Brain microvascular endothelial cell (primary cell): ENCODE measurements around the gene STARD10.

ENCODE experiments used
- DNase-seq: peaks from one replicate; pipeline ENCODE4 v3.0.0-alpha.2; 2020
- H3K27ac ChIP-seq: fragments of 250-450 bp; sonication (Bioruptor Pico); 2 replicates; pipeline ENCODE4 v1.5.1; 2020; ENCODE audit warnings: mild to moderate bottlenecking, moderate library complexity
- H3K27me3 ChIP-seq: fragments of 250-450 bp; sonication (Bioruptor Pico); replicated peaks from 2 replicates; pipeline ENCODE4 v1.5.1; 2020; ENCODE audit warnings: mild to moderate bottlenecking
- H3K36me3 ChIP-seq: fragments of 250-450 bp; sonication (Bioruptor Pico); replicated peaks from 2 replicates; pipeline ENCODE4 v1.5.1; 2020; ENCODE audit warnings: mild to moderate bottlenecking
- H3K4me3 ChIP-seq: 2 replicates; pipeline ENCODE4 v1.5.1; 2011; ENCODE audit warnings: low read depth, mild to moderate bottlenecking, control low read depth, low read length, moderate library complexity
- CTCF ChIP-seq: IDR thresholded peaks from 2 replicates; pipeline ENCODE4 v1.5.1; 2011; ENCODE audit warnings: low read depth, mild to moderate bottlenecking, moderate library complexity, low read length, control low read depth, inconsistent platforms; ENCODE audit errors: missing control alignments
- in situ Hi-C: cut with HindIII; loops from 2 replicates; pipeline ENCODE4 v1.10.0; 2017; ENCODE audit warnings: low sequenced_read_pairs, low pct_ligation_motif_present

STARD10 gene

GRCh38 chr11:72838691-72839305 is 45.0 kb upstream of the STARD10 start:
- Histone ChIP-seq H3K36me3 (peaks cover 2% of the 10 kb centered on the region), H3K4me3 (no peak overlapping the region), H3K27ac (no peak overlapping the region), H3K27me3 (no peaks in the 10 kb centered on the region)
- DNase-seq: no peak
- in situ Hi-C loops: loop anchor here (25.0 kb wide), 1 partner anchor 349 kb away; no protein-coding TSS in a partner anchor
- TF ChIP-seq CTCF: no peak

DNA sequence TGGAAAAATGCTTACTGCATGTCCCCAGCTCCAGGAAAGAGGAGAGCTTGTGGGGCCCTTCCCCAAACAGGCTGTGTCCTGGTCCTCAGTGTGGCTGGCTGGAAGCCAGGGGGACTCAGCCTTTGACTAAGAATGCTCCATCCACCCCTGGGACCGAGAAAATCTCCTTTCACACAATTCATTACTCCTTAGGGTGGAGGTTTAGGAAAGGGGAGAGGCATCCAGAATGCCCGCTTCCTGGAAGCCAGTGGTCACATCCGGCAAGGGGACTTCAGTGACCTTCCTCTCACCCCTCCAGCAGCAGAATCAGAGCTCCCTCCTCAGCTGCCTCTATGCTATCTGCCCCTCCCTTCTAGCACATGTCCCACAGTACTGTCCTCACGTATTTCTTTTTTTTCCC is 42.3 kb upstream of the STARD10 start:
- DNase-seq: no peak
- H3K36me3 ChIP-seq: no peaks in the 10 kb centered on the region
- no peak overlapping the region for H3K4me3 ChIP-seq
- no peak overlapping the region for H3K27ac ChIP-seq
- TF ChIP-seq CTCF: no peak
- H3K27me3 ChIP-seq: no peaks in the 10 kb centered on the region
- in situ Hi-C loops: loop anchor here (25.0 kb wide), 1 partner anchor 351 kb away; no protein-coding TSS in a partner anchor

DNA sequence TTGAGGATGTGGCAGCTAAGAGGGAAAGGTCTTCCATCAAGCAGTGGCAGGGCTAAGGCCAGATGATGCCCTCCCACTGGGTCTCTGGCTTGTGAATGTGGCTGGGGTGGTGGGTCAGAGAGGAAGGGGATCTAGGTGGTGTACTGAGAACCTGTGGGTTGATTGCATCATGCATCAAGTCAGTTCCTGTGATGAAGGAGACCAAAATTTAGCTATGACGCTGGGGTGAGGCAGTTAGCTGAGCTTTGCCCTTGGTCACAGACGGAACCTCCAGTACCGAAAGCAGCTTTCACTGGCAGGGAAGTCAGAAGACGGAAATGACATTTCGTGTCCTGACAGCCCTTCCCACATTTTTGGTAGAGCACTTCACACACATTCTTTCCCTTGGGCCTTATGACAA is 41.1 kb upstream of the STARD10 start:
- no peaks in the 10 kb centered on the region for H3K27me3 ChIP-seq
- DNase-seq: no peak
- in situ Hi-C loops: loop anchor here (25.0 kb wide), 1 partner anchor 352 kb away; no protein-coding TSS in a partner anchor
- no peak for TF ChIP-seq CTCF
- H3K27ac ChIP-seq: no peak overlapping the region
- H3K36me3 ChIP-seq: no peaks in the 10 kb centered on the region
- no peak overlapping the region for H3K4me3 ChIP-seq

- in situ Hi-C loops: loop anchor here (25.0 kb wide), 1 partner anchor 353 kb away; no protein-coding TSS in a partner anchor
- H3K27me3 ChIP-seq: no peaks in the 10 kb centered on the region
- no peak overlapping the region for H3K27ac ChIP-seq
- no peak for TF ChIP-seq CTCF
- H3K4me3 ChIP-seq: no peak overlapping the region
- DNase-seq: no peak
- no peaks in the 10 kb centered on the region for H3K36me3 ChIP-seq
These were observed 40.1 kb upstream of the STARD10 start for GRCh38 chr11:72833811-72834493.

DNA sequence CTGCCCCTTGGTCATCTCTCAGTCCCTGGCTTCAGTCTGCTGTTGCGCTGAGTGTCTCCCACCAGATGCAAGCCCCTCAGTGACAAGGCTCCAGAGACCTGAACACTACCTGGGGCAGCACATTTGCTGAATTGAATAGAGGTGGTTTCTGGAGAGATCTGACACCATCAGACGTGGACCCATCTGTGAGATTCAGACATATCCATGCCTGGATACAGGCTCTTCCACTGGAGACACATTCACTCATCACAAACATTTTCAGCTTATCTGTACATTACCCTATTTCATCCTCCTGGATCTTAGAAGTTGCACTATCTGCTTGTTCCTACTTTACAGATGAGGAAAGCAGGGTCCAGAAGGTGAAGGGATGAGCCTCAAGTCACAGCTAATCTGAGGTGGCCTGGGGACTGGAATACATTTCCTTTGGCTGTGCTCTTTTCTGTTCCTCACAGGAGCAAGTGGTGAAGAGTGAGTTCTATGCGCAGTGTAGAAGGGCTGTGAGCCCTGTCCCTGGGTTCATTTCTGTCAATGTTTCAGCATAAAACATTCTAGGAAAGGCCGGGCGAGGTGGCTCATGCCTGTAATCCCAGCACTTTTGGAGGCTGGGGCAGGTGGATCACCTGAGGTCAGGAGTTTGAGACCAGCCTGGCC is 39.4 kb upstream of the STARD10 start:
- Histone ChIP-seq H3K4me3 (no peak overlapping the region), H3K27ac (no peak overlapping the region), H3K36me3 (no peaks in the 10 kb centered on the region), H3K27me3 (no peaks in the 10 kb centered on the region)
- in situ Hi-C loops: loop anchor here (25.0 kb wide), 1 partner anchor 354 kb away; no protein-coding TSS in a partner anchor
- no peak for DNase-seq
- TF ChIP-seq CTCF: no peak
